ENCODE data around the gene MINPP1. TPM values are rescaled to one million over a fixed set of nuclear protein-coding genes. Genes with fewer than 3 reads are reported as not detected.

Gene MINPP1
- polyA plus RNA-seq, 1 donor from 2014 or later = 60.2 TPM

DNA sequence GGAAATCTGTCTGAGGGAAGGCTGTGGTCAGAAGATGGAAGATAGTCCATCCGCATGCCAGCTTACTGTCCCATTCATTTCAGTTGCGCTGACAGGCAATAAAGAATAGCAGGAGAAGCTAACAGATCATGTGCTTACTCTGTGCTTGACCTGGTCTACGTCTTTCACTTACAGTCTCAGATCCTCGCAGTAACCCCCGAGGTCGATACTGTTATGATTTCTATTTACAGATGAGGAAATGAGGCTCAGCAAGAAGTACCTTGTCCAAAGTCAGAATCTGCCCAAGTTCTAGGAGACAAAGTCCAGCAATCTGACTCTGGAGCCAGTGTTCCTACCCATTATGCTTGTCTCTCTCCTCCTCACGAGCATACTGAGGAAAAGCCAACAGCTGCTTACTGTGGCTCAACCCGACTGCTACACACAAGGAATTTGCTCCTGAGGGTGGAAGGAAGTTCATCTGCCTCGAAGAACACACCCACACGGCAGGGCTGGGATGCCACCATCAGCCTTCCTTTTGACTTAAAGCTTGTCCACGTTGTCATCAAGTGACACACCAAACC is 74.2 kb downstream of the MINPP1 start:
- Histone ChIP-seq H3F3A (ENCODE audit: insufficient read depth, low read length, poor library complexity, severe bottlenecking) (no peaks in the 10 kb centered on the region), H3K4me2 (ENCODE audit: low read length) (no peak overlapping the region), H3K36me3 (ENCODE audit: insufficient read depth, low read length) (no peaks in the 10 kb centered on the region), H3K27ac (ENCODE audit: low read length) (no peak overlapping the region), H3K9me3 (ENCODE audit: low read length) (no peaks in the 10 kb centered on the region), H4K20me1 (ENCODE audit: insufficient read depth) (no peaks in the 10 kb centered on the region), H3K27me3 (ENCODE audit: insufficient read depth, low read depth, low read length) (no peaks in the 10 kb centered on the region), H2AFZ (ENCODE audit: low read depth, low read length) (no peak overlapping the region), H3K4me3 (ENCODE audit: low read length) (no peak overlapping the region), H3K79me2 (replicated peaks; ENCODE audit: insufficient read depth, low read length) (no peaks in the 10 kb centered on the region), H3K9ac (ENCODE audit: low read length) (no peak overlapping the region), H3K9me2 (ENCODE audit: insufficient read depth, low read length) (no peaks in the 10 kb centered on the region)
- no peak for TF ChIP-seq MXI1 (conservative IDR thresholded peaks at IDR 0.05; ENCODE audit: poor library complexity, severe bottlenecking)
- no peak for TF ChIP-seq POLR2AphosphoS5 (IDR thresholded peaks at IDR 0.05)

DNA sequence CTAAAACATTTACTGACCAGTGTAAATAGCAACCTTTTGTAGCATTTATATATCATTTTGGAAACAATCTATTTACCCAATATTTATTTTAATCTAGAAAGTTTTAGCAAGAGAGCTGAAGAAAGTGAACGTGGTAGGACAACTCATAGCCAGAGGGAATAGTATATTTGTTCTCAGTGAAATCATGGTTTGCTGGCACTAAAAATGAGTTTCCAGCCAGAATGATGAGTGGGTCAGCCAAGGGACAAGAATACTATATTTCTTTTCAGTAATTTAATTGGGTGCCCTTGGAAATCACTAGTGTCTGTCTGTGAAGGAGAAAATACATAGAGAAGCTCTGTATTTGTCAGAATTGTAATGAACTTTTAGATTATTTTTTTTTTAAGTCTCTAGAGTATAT is 74.9 kb downstream of the MINPP1 start:
- Histone ChIP-seq H3K27ac (ENCODE audit: low read length) (no peak overlapping the region), H3K4me3 (ENCODE audit: low read length) (no peak overlapping the region), H3K9me3 (ENCODE audit: low read length) (no peaks in the 10 kb centered on the region), H3K36me3 (ENCODE audit: insufficient read depth, low read length) (no peaks in the 10 kb centered on the region), H4K20me1 (ENCODE audit: insufficient read depth) (no peaks in the 10 kb centered on the region), H3K9me2 (ENCODE audit: insufficient read depth, low read length) (no peaks in the 10 kb centered on the region), H3K4me2 (ENCODE audit: low read length) (no peak overlapping the region), H3K79me2 (replicated peaks; ENCODE audit: insufficient read depth, low read length) (no peaks in the 10 kb centered on the region), H3K9ac (ENCODE audit: low read length) (no peak overlapping the region), H2AFZ (ENCODE audit: low read depth, low read length) (no peak overlapping the region), H3K27me3 (ENCODE audit: insufficient read depth, low read depth, low read length) (no peaks in the 10 kb centered on the region), H3F3A (ENCODE audit: insufficient read depth, low read length, poor library complexity, severe bottlenecking) (no peaks in the 10 kb centered on the region)
- TF ChIP-seq, protein P1, sequence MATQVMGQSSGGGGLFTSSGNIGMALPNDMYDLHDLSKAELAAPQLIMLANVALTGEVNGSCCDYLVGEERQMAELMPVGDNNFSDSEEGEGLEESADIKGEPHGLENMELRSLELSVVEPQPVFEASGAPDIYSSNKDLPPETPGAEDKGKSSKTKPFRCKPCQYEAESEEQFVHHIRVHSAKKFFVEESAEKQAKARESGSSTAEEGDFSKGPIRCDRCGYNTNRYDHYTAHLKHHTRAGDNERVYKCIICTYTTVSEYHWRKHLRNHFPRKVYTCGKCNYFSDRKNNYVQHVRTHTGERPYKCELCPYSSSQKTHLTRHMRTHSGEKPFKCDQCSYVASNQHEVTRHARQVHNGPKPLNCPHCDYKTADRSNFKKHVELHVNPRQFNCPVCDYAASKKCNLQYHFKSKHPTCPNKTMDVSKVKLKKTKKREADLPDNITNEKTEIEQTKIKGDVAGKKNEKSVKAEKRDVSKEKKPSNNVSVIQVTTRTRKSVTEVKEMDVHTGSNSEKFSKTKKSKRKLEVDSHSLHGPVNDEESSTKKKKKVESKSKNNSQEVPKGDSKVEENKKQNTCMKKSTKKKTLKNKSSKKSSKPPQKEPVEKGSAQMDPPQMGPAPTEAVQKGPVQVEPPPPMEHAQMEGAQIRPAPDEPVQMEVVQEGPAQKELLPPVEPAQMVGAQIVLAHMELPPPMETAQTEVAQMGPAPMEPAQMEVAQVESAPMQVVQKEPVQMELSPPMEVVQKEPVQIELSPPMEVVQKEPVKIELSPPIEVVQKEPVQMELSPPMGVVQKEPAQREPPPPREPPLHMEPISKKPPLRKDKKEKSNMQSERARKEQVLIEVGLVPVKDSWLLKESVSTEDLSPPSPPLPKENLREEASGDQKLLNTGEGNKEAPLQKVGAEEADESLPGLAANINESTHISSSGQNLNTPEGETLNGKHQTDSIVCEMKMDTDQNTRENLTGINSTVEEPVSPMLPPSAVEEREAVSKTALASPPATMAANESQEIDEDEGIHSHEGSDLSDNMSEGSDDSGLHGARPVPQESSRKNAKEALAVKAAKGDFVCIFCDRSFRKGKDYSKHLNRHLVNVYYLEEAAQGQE (IDR thresholded peaks at IDR 0.05; ENCODE audit: borderline replicate concordance) = no peak
- TF ChIP-seq TAF1 (IDR thresholded peaks at IDR 0.05; ENCODE audit: low read depth) = no peak

DNA sequence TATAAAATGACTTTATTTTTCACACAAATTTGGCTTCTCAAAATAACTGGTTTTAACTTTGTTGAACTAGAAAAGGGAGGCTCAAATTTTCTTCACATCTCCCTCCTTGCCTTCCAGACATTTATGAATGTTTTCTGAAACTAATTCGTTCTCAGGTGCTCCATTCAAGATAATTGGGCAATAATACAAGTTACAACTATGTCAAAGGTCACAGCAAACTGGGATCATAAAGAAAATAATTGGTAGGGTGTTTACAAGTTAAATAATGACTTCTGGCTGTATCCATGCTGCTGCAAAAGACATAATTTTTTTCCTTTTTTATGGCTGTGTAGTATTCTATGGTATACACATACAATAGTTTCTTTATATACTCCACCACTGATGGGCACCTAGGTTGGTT is 75.3 kb downstream of the MINPP1 start:
- H3K4me2 ChIP-seq (ENCODE audit: low read length) = no peak overlapping the region
- H3K4me3 ChIP-seq (ENCODE audit: low read length) = no peak overlapping the region
- no peaks in the 10 kb centered on the region for H3K9me2 ChIP-seq (ENCODE audit: insufficient read depth, low read length)
- H3F3A ChIP-seq (ENCODE audit: insufficient read depth, low read length, poor library complexity, severe bottlenecking) = no peaks in the 10 kb centered on the region
- no peaks in the 10 kb centered on the region for H3K36me3 ChIP-seq (ENCODE audit: insufficient read depth, low read length)
- no peaks in the 10 kb centered on the region for H3K27me3 ChIP-seq (ENCODE audit: insufficient read depth, low read depth, low read length)
- no peak overlapping the region for H2AFZ ChIP-seq (ENCODE audit: low read depth, low read length)
- H4K20me1 ChIP-seq (ENCODE audit: insufficient read depth) = no peaks in the 10 kb centered on the region
- H3K9me3 ChIP-seq (ENCODE audit: low read length) = no peaks in the 10 kb centered on the region
- no peak overlapping the region for H3K27ac ChIP-seq (ENCODE audit: low read length)
- no peaks in the 10 kb centered on the region for H3K79me2 ChIP-seq (replicated peaks; ENCODE audit: insufficient read depth, low read length)
- no peak overlapping the region for H3K9ac ChIP-seq (ENCODE audit: low read length)
- TF ChIP-seq SMC3 (conservative IDR thresholded peaks at IDR 0.05; ENCODE audit: poor library complexity) (no peak), RAD21 (conservative IDR thresholded peaks at IDR 0.05) (no peak), EP300 (conservative IDR thresholded peaks at IDR 0.05; ENCODE audit: poor library complexity, severe bottlenecking) (no peak), POLR2AphosphoS5 (IDR thresholded peaks at IDR 0.05) (no peak)
- TF ChIP-seq, protein P1 (IDR thresholded peaks at IDR 0.05; ENCODE audit: borderline replicate concordance) = no peak
- TF ChIP-seq, protein P2, sequence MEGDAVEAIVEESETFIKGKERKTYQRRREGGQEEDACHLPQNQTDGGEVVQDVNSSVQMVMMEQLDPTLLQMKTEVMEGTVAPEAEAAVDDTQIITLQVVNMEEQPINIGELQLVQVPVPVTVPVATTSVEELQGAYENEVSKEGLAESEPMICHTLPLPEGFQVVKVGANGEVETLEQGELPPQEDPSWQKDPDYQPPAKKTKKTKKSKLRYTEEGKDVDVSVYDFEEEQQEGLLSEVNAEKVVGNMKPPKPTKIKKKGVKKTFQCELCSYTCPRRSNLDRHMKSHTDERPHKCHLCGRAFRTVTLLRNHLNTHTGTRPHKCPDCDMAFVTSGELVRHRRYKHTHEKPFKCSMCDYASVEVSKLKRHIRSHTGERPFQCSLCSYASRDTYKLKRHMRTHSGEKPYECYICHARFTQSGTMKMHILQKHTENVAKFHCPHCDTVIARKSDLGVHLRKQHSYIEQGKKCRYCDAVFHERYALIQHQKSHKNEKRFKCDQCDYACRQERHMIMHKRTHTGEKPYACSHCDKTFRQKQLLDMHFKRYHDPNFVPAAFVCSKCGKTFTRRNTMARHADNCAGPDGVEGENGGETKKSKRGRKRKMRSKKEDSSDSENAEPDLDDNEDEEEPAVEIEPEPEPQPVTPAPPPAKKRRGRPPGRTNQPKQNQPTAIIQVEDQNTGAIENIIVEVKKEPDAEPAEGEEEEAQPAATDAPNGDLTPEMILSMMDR (IDR thresholded peaks at IDR 0.05; ENCODE audit: poor library complexity, severe bottlenecking) = no peak

All from neural cell (in vitro differentiated cells).